Panc1 (cell line): ENCODE data around the gene SUCLA2. TPM values are rescaled to one million over a fixed set of nuclear protein-coding genes. Genes with fewer than 3 reads are reported as not detected.

Experiments used
- ATAC-seq: fragments of 200-7000 bp; cut with Tn5 transposase; 2 replicates; pipeline ENCODE4 v1.9.1; 2020; ENCODE audit warnings: mild to moderate bottlenecking, moderate library complexity
- BruUV-seq: library from RNA; stranded (reverse); fragments of 400-500 nt; replicated peaks from 2 replicates; lab custom pipeline; 2021; lab: Mats Ljungman, UMichigan
- CTCF ChIA-PET: fragments of 300-600 bp; sonication (Branson Sonifier 250); formaldehyde crosslinking; loops from one replicate; lab custom pipeline; 2022; ENCODE audit warnings: antibody characterized with exemption; lab: Charles Lee
- POLR2A ChIA-PET: fragments of 300-600 bp; sonication (Branson Sonifier 250); formaldehyde crosslinking; loops from one replicate; lab custom pipeline; 2022; ENCODE audit warnings: antibody characterized with exemption; lab: Charles Lee
- DNase-seq: peaks from one replicate; pipeline ENCODE4 v3.0.0-alpha.2; 2010; ENCODE audit warnings: low read depth, low spot score
- H3K27ac ChIP-seq: 2 replicates; pipeline ENCODE4 v1.5.1; 2011; ENCODE audit warnings: mild to moderate bottlenecking, low read length, inconsistent platforms
- H3K27me3 ChIP-seq: fragments of 200-500 bp; sonication (Bioruptor generic); 2 replicates; pipeline ENCODE4 v1.6.0; 2014; ENCODE audit warnings: low read length, inconsistent platforms; ENCODE audit not compliant: control insufficient read depth, insufficient read depth
- H3K36me3 ChIP-seq: fragments of 200-500 bp; sonication (Bioruptor generic); 2 replicates; pipeline ENCODE4 v1.5.1; 2014; ENCODE audit warnings: inconsistent platforms, mild to moderate bottlenecking, low read length, moderate library complexity; ENCODE audit not compliant: control insufficient read depth, insufficient read depth
- H3K4me1 ChIP-seq: 2 replicates; pipeline ENCODE4 v1.5.1; 2011; ENCODE audit warnings: inconsistent platforms, mild to moderate bottlenecking, low read length, moderate library complexity; ENCODE audit not compliant: control insufficient read depth, insufficient read depth
- H3K4me3 ChIP-seq, 2 experiments: 2 replicates each; pipeline ENCODE4 v1.5.1; 2011 to 2012; ENCODE audit warnings: low read depth in 2 of 2, low read length in 2 of 2, mild to moderate bottlenecking in 2 of 2, inconsistent platforms in 1 of 2, moderate library complexity in 1 of 2
- H3K9me3 ChIP-seq: fragments of 200-500 bp; sonication (Bioruptor generic); 2 replicates; pipeline ENCODE4 v1.5.1; 2014; ENCODE audit warnings: low read depth, mild to moderate bottlenecking, inconsistent platforms, low read length, moderate library complexity; ENCODE audit not compliant: control insufficient read depth, insufficient read depth
- CTCF ChIP-seq: fragments of 450-650 bp; IDR thresholded peaks from 2 replicates; pipeline ENCODE4 v1.5.1; 2017; ENCODE audit warnings: mild to moderate bottlenecking
- POLR2AphosphoS5 ChIP-seq: IDR thresholded peaks from 2 replicates; pipeline ENCODE4 v1.6.1; 2012; ENCODE audit warnings: mild to moderate bottlenecking, low read depth, low read length, moderate library complexity
- REST ChIP-seq, 2 experiments: IDR thresholded peaks; 2 replicates each; pipeline ENCODE4 v1.6.1; 2011 to 2012; ENCODE audit warnings: low read depth in 2 of 2, control low read depth in 1 of 2, low read length in 1 of 2, mild to moderate bottlenecking in 1 of 2, moderate library complexity in 1 of 2; ENCODE audit not compliant: insufficient read depth in 1 of 2
- SIN3A ChIP-seq: IDR thresholded peaks from 2 replicates; pipeline ENCODE4 v1.6.1; 2012; ENCODE audit warnings: low read depth, mild to moderate bottlenecking, low read length, moderate library complexity, borderline replicate concordance; ENCODE audit not compliant: insufficient read depth
- TCF7L2 ChIP-seq: IDR thresholded peaks from 2 replicates; pipeline ENCODE4 v1.6.1; 2011; ENCODE audit warnings: mild to moderate bottlenecking, low read depth, low read length, inconsistent platforms
- in situ Hi-C: cut with HindIII; loops from 2 replicates; pipeline ENCODE4 v1.10.0; 2016; ENCODE audit warnings: low sequenced_read_pairs, low pct_unique_long_range_greater_than_20kb
- intact Hi-C: fragments of 100-400 bp; cut with micrococcal nuclease; formaldehyde crosslinking; loops from one replicate; pipeline ENCODE4 v1.10.0; 2022; ENCODE audit not compliant: unreplicated experiment
- total RNA-seq: library from RNA; stranded (reverse); gene quantifications from one replicate; pipeline ENCODE4 v1.2.1, GENCODE V29; 2021; ENCODE audit not compliant: unreplicated experiment

SUCLA2 gene
- total RNA-seq, 1 experiment from 2014 or later: 28.1 TPM

- intact Hi-C loops: no loop called here
- BruUV-seq: no TSS peak
- POLR2A ChIA-PET: no interaction called here
- Histone ChIP-seq H3K36me3 (no peaks in the 10 kb centered on the region; the same call in 1 of the 2 replicates), H3K27ac (no peak overlapping the region), H3K9me3 (no peaks in the 10 kb centered on the region), H3K4me1 (no peaks in the 10 kb centered on the region; the same call in 1 of the 2 replicates), H3K4me3 (no peak overlapping the region), H3K27me3 (no peaks in the 10 kb centered on the region)
- in situ Hi-C loops: no loop called here
- DNase-seq: no peak
- no peak for ATAC-seq
- CTCF ChIA-PET: no interaction called here
- TF ChIP-seq REST (IDR thresholded peaks at IDR 0.05; ENCODE audit: insufficient read depth in 1 of 2, low read depth in 2 of 2, low read length in 1 of 2) (no peak), CTCF (no peak), TCF7L2 (no peak), SIN3A (no peak), POLR2AphosphoS5 (no peak)
Observed at GRCh38 chr13:48043789-48044503, 42.9 kb upstream of the SUCLA2 start.

GRCh38 chr13:48042894-48043293 is 41.8 kb upstream of the SUCLA2 start:
- peaks cover 3% of the 10 kb centered on the region; the same call in 1 of the 2 replicates for H3K4me1 ChIP-seq
- CTCF ChIA-PET: no interaction called here
- in situ Hi-C loops: no loop called here
- no peaks in the 10 kb centered on the region for H3K27me3 ChIP-seq
- DNase-seq: no peak
- no peak overlapping the region for H3K27ac ChIP-seq
- no peaks in the 10 kb centered on the region; the same call in 1 of the 2 replicates for H3K36me3 ChIP-seq
- no peak overlapping the region for H3K4me3 ChIP-seq
- POLR2A ChIA-PET: no interaction called here
- ATAC-seq: no peak
- intact Hi-C loops: no loop called here
- no peaks in the 10 kb centered on the region for H3K9me3 ChIP-seq
- TF ChIP-seq SIN3A: no peak
- no peak for TF ChIP-seq POLR2AphosphoS5
- TF ChIP-seq REST (IDR thresholded peaks at IDR 0.05; ENCODE audit: insufficient read depth in 1 of 2, low read depth in 2 of 2, low read length in 1 of 2): no peak
- no peak for TF ChIP-seq TCF7L2
- no peak for TF ChIP-seq CTCF
- no TSS peak for BruUV-seq
